HG03135 (cell line): ENCODE data around the gene KRTAP5-8.
"Not testable (repeated sequence)": the region's sequence is repeated elsewhere in the genome, so short reads cannot be mapped to it uniquely, and the experiment has no call there.

Source experiments
- ATAC-seq: cut with Tn5 transposase; IDR thresholded peaks from one replicate; pipeline ENCODE4 v1.9.1; 2021; ENCODE audit warnings: mild to moderate bottlenecking, moderate library complexity; ENCODE audit not compliant: unreplicated experiment

KRTAP5-8 gene

GRCh38 chr11:71505781-71506180 lies 32.0 kb upstream of the KRTAP5-8 start:
- ATAC-seq: no peak

GRCh38 chr11:71507102-71507501 lies 30.7 kb upstream of the KRTAP5-8 start:
- ATAC-seq: no peak

- no peak for ATAC-seq
Observed at GRCh38 chr11:71518506-71519471, 19.0 kb upstream of the KRTAP5-8 start.

GRCh38 chr11:71519546-71519945 lies 18.3 kb upstream of the KRTAP5-8 start:
- ATAC-seq: no peak

- ATAC-seq: no peak
Observed at GRCh38 chr11:71525188-71525937, 12.5 kb upstream of the KRTAP5-8 start.

GRCh38 chr11:71525938-71526495 lies 11.8 kb upstream of the KRTAP5-8 start:
- ATAC-seq: no peak

- not testable (repeated sequence) for ATAC-seq
Observed at GRCh38 chr11:71526796-71527575, 10.8 kb upstream of the KRTAP5-8 start, which contains the start of gene KRTAP5-7. KRTAP5-7 (plus strand) TSS chr11:71527267; CDS start chr11:71527301, 34 bp downstream.

GRCh38 chr11:71527576-71528210 lies 10.1 kb upstream of the KRTAP5-8 start:
- no peak for ATAC-seq

- ATAC-seq: no peak
Observed at GRCh38 chr11:71530602-71531001, 7.2 kb upstream of the KRTAP5-8 start.

GRCh38 chr11:71532036-71532610 lies 5.7 kb upstream of the KRTAP5-8 start:
- no peak for ATAC-seq

GRCh38 chr11:71534711-71535608 lies 2.9 kb upstream of the KRTAP5-8 start:
- not testable (repeated sequence) for ATAC-seq

GRCh38 chr11:71535825-71536224 lies 2.0 kb upstream of the KRTAP5-8 start:
- ATAC-seq: no peak

GRCh38 chr11:71537537-71537936 lies 288 bp upstream of the KRTAP5-8 start:
- no peak for ATAC-seq

GRCh38 chr11:71538666-71538990 lies 803 bp downstream of the KRTAP5-8 start:
- ATAC-seq: no peak

- no peak for ATAC-seq
Observed at GRCh38 chr11:71539017-71539416, 1.2 kb downstream of the KRTAP5-8 start.

- not testable (repeated sequence) for ATAC-seq
Observed at GRCh38 chr11:71539971-71540370, 2.1 kb downstream of the KRTAP5-8 start.

GRCh38 chr11:71540521-71541304 lies 2.9 kb downstream of the KRTAP5-8 start:
- ATAC-seq: not testable (repeated sequence)

- no peak for ATAC-seq
Observed at GRCh38 chr11:71542382-71542781, 4.6 kb downstream of the KRTAP5-8 start.
